HTERT RPE-1 (cell line): ENCODE data around the gene DUSP16.
"Not testable (repeated sequence)": the region's sequence is repeated elsewhere in the genome, so short reads cannot be mapped to it uniquely, and the experiment has no call there.

Source experiments
- in situ Hi-C: fragments of 300-500 bp; cut with MboI; formaldehyde crosslinking; loops from 4 replicates; pipeline ENCODE4 v1.14.3; 2020; ENCODE audit warnings: low sequenced_read_pairs

Gene DUSP16

GRCh38 chr12:12583510-12584178 is 21.0 kb upstream of the DUSP16 start:
- in situ Hi-C loops = no loop called here

DNA sequence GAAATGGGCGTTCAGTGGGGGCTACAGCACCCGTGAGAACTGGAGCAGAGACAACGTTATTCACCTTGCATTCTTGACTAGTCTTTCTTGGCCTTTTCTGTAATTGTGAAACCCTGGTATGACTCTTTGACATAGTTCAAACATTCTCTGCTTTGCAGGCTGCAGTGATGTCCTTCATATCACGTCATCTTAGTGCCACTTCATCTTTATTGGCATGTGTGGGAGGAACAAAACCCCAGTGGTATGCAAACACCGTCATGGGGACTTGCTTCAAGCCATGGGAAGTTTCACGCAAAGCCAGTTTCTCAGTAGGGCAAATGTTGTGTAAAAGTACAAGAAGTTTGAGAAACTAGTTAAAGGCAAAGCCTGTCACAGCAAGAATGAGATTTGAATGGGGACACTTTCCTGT is 20.2 kb upstream of the DUSP16 start:
- in situ Hi-C loops = no loop called here

DNA sequence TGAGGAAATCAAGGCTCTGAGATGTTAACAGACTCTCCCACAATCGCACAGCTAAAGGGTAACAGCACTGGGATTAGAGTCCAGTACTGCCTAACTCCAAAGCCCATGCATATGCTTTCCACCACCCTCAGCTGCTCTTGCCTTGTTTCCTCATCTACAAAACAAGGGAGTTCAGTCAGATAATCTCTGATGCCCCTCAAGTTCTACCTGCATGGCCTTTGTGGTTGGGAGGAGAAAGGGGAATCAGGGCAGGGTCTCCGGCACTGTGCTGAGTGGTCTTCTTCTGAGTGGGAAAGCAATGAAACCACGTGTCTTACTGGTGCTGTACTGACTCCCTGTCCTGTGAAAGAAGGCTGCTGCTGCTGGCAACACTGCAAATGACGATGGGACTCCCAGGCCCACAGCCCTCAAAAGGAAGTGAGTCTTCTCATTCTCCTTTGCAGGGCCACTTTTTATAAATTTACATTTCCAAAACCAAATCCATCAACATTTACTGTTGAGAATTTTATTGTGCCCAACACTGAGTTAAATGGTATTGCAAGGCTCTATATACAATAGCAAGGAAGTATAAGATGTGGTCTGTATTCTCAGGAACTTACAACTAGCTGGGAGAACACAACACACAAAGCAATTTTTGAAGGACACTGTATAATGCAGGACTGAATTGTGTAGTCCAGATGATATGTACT is 19.7 kb upstream of the DUSP16 start:
- in situ Hi-C loops = no loop called here

GRCh38 chr12:12580716-12581115 is 18.1 kb upstream of the DUSP16 start:
- in situ Hi-C loops = not testable (repeated sequence)

GRCh38 chr12:12577786-12578185 is 15.1 kb upstream of the DUSP16 start:
- in situ Hi-C loops = no loop called here

DNA sequence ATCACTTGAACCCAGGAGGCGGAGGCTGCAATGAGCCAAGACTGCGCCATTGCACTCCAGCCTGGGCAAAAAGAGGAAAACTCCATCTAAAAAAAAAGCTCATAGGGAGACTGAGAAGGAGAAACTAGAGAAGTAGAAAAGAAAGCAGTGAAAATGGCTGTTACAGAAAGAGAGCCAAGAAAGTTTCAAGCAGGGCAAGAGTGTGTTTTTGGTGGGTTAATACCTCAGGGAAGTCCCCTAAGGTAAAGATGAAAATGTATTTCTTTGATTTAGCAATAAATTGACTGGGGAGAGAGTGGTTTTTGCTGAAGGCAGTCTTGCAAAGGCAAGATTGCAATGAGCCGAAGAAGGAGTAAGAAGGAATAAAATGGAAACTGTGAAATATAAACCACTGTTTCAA is 10.0 kb upstream of the DUSP16 start:
- in situ Hi-C loops = no loop called here

GRCh38 chr12:12565971-12566370 is 3.3 kb upstream of the DUSP16 start:
- in situ Hi-C loops = not testable (repeated sequence)

GRCh38 chr12:12564911-12565310 is 2.2 kb upstream of the DUSP16 start:
- in situ Hi-C loops = no loop called here

- in situ Hi-C loops = no loop called here
Measured at GRCh38 chr12:12563290-12563928, 746 bp upstream of the DUSP16 start.

GRCh38 chr12:12562016-12562483 is 613 bp downstream of the DUSP16 start:
- in situ Hi-C loops = no loop called here

- in situ Hi-C loops = no loop called here
Measured at GRCh38 chr12:12561371-12562015, 1.2 kb downstream of the DUSP16 start.

DNA sequence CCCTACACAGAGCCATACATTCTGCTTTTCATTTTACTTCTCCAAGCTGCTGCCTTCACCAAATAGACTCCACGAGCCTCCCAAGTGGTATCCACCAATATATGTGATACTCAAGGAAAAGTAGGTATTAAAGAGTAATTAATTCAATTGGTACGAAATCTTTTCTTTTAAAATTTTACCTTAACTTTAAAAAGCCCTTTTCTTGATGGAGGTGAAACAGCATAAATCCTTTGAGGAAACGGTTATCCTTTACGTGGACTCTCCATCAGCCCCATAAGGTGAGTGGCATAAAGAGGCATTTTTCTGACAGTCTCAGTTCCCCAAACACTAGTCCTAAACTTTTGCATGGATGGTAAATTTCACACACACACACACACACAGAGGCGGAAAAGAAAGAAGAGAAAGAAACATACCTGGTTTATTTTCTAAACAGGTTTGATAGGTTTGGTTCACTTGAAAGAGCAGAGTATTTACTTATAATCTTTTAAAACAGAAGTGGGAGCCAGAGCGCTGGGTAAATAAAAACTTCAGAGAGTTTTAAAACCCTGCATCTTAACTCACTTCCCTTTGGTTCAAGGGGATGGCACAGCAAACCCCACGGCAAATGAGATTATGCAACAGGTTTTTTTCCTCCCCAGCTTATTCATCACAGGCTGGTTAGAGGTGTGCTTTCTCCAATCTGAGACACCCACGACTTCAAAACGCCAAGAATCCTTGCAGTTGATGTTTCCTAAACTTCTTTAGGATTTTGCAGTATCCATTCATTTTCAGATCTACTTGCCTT is 1.9 kb downstream of the DUSP16 start:
- in situ Hi-C loops = no loop called here

GRCh38 chr12:12559719-12560296 is 2.9 kb downstream of the DUSP16 start:
- in situ Hi-C loops = no loop called here

DNA sequence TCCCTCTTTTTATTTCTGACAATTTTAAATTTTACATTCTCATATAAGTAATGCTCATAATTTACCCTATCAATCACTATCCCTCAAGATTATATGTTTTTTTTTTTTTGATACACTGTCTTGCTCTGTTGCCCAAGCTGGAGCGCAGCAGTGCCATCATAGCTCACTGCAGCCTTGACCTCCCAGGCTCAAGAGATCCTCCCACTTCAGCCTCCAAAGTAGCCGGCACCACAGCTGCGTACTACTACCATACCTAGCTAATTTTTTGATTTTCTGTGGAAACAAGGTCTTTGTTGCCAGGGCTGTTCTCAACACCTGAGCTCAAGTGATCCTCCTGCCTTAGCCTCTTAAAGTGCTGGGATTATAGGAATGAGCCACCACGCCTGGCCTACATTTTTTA is 4.4 kb downstream of the DUSP16 start:
- in situ Hi-C loops = no loop called here

DNA sequence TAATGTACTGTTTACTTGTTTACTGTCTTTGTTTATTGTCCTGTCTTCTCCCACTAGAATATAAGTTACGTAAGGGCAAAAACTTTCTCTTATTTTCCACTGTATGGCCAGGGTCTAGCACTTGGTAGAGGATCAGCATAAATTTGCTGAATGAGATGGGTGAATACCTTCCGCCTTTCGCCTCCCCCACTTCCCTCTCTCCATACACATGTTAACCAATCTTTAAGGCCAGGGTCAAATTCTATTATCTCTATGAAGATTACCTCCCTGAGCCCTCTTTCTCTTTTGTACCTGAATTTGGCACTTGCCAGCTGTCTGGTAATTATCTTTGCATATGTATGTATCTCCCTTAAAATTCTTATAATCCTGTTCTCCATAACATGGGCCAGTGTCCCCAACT is 4.9 kb downstream of the DUSP16 start:
- in situ Hi-C loops = no loop called here

DNA sequence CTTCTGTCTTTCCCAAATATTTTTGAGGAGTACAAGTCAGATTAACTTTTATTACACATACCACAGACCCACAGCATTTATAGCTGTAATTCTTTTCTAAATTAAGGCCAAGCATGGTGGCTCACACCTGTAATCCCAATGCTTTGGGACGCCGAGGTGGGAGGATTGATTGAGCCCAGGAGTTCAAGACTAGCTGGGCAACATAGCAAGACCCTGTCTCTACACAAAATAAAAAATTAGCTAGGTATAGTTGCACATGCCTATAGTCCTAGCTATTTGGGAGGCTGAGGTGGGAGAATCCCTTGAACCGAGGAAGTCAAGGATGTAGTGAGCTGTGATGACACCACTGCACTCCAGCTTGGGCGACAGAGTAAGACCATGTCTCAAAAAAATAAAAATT is 7.0 kb downstream of the DUSP16 start:
- in situ Hi-C loops = no loop called here

- in situ Hi-C loops = no loop called here
Measured at GRCh38 chr12:12553208-12553785, 9.4 kb downstream of the DUSP16 start.

DNA sequence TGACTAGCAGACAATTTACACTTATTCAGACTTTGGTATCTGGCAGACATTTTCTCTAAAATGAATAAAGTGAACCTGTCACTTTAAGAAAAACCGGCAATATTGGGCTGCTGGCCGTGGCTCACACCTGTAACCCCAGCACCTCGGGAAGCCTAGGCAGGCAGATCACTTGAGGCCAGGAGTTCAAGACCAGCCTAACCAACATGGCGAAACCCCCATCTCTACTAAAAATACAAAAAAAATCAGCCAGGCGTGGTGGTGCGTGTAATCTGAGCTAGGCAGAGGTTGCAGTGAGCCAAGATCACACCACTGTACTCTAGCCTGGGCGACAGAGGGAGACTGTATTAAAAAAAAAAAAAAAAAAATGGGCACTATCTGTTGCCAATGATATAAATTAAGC is 11.5 kb downstream of the DUSP16 start:
- in situ Hi-C loops = no loop called here

DNA sequence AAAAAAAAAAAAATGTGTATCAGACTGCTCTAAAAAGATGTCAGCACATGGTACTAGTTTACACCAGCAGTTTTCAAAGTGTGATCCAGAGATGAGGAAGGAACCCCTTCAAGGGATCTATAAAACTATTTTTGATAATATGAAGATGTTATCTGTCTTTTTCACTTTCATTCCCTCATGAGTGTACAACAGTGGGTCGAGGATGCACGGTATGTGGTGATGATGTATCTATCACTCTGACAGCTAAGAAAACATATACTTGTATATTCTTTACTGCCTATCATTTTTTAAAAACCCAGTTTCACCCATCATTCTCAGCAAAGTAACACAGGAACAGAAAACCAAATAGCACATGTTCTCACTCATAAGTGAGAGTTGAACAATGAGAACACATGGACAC is 12.4 kb downstream of the DUSP16 start:
- in situ Hi-C loops = no loop called here

DNA sequence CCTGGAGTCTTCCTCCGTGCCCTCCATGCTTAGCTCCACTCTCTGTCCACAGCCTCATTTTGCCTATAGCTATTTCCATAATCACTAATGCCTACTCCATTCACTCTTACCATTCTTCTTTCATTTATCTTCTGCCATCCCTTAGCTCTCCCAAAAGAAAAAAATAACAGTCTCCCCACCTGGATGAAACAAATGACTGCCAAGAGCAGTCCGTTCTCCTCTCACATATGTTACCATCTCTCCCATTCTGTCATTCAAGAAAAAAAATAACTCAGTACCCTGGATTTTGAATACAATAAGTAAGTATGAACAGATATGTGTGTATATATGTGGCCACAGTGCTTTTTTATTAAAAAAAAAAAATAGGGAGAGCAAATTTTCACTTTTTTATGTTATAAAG is 13.2 kb downstream of the DUSP16 start:
- in situ Hi-C loops = no loop called here
